Caco-2 (cell line): ENCODE results near the gene ILDR1. TPM values are rescaled to one million over a fixed set of nuclear protein-coding genes. Genes with fewer than 3 reads are reported as not detected.

Source experiments
- Bru-seq: library from RNA; stranded (reverse); fragments of 400-500 nt; gene quantifications from one replicate; lab custom pipeline; 2021; lab: Mats Ljungman, UMichigan
- BruChase-seq, 2 experiments: library from RNA; stranded (reverse); fragments of 400-500 nt; gene quantifications; one replicate each; lab custom pipeline; 2021; lab: Mats Ljungman, UMichigan
- BruUV-seq: library from RNA; stranded (reverse); fragments of 400-500 nt; replicated peaks from 2 replicates; lab custom pipeline; 2021; lab: Mats Ljungman, UMichigan
- CTCF ChIA-PET: fragments of 300-600 bp; sonication (Branson Sonifier 250); formaldehyde crosslinking; loops from one replicate; lab custom pipeline; 2022; ENCODE audit warnings: antibody characterized with exemption; lab: Charles Lee
- POLR2A ChIA-PET: fragments of 300-600 bp; sonication (Branson Sonifier 250); formaldehyde crosslinking; loops from one replicate; lab custom pipeline; 2022; ENCODE audit warnings: antibody characterized with exemption; lab: Charles Lee
- DNase-seq, 2 experiments: peaks; one replicate each; pipeline versions ENCODE4 v3.0.0 to v3.0.0-alpha.2; 2020 to 2022
- H3K27me3 ChIP-seq: replicated peaks from 2 replicates; pipeline ENCODE4 v1.6.0; 2011; ENCODE audit warnings: low read length; ENCODE audit not compliant: control insufficient read depth, insufficient read depth
- H3K36me3 ChIP-seq: 2 replicates; pipeline ENCODE4 v1.5.1; 2011; ENCODE audit warnings: low read length; ENCODE audit not compliant: control insufficient read depth, insufficient read depth
- H3K4me1 ChIP-seq: fragments of 250-450 bp; sonication (Bioruptor Pico); 2 replicates; pipeline ENCODE4 v1.5.1; 2020; ENCODE audit warnings: mild to moderate bottlenecking
- H3K4me3 ChIP-seq: 2 replicates; pipeline ENCODE4 v1.5.1; 2011; ENCODE audit warnings: low read depth, mild to moderate bottlenecking, control low read depth, low read length
- H3K9me3 ChIP-seq: fragments of 250-450 bp; sonication (Bioruptor Pico); 2 replicates; pipeline ENCODE4 v1.5.1; 2020; ENCODE audit warnings: mild to moderate bottlenecking, moderate library complexity
- H3K27ac Mint-ChIP-seq: one replicate; pipeline ENCODE4 v1.8.0; 2022; ENCODE audit warnings: mixed read lengths; ENCODE audit not compliant: unreplicated experiment
- H3K27me3 Mint-ChIP-seq: one replicate; pipeline ENCODE4 v1.8.0; 2022; ENCODE audit warnings: mixed read lengths; ENCODE audit not compliant: insufficient read depth, unreplicated experiment
- H3K36me3 Mint-ChIP-seq: one replicate; pipeline ENCODE4 v1.8.0; 2022; ENCODE audit warnings: mild to moderate bottlenecking, mixed read lengths; ENCODE audit not compliant: insufficient read depth, unreplicated experiment
- H3K4me1 Mint-ChIP-seq: one replicate; pipeline ENCODE4 v1.8.0; 2022; ENCODE audit warnings: low read depth, mixed read lengths; ENCODE audit not compliant: unreplicated experiment
- H3K4me3 Mint-ChIP-seq: one replicate; pipeline ENCODE4 v1.8.0; 2022; ENCODE audit warnings: mild to moderate bottlenecking, moderate library complexity, mixed read lengths; ENCODE audit not compliant: unreplicated experiment
- H3K9me3 Mint-ChIP-seq: one replicate; pipeline ENCODE4 v1.8.0; 2022; ENCODE audit warnings: mixed read lengths; ENCODE audit not compliant: unreplicated experiment
- intact Hi-C: fragments of 100-400 bp; cut with micrococcal nuclease; formaldehyde crosslinking; loops from one replicate; pipeline ENCODE4 v1.10.0; 2022; ENCODE audit not compliant: unreplicated experiment
- long read RNA-seq: library from polyadenylated mRNA; stranded (forward); transcript quantifications from one replicate; pipeline ENCODE4 v2.0.0, GENCODE V29; 2022
- total RNA-seq: library from RNA; stranded (reverse); gene quantifications from 2 replicates; pipeline ENCODE4 v1.2.3, GENCODE V29; 2022
- TF ChIP-seq, protein P1 (sequence below), 2 experiments: fragments of 200-600 bp in 1 of 2; IDR thresholded peaks; 1 replicate in 1 of 2; 2 replicates in 1 of 2; pipeline versions ENCODE4 v1.5.1 to v1.8.0; 2011 to 2022; ENCODE audit warnings: antibody characterized with exemption in 1 of 2, control low read depth in 1 of 2, inconsistent platforms in 1 of 2, low read depth in 1 of 2, low read length in 1 of 2, mild to moderate bottlenecking in 1 of 2, moderate library complexity in 1 of 2; ENCODE audit not compliant: insufficient read depth in 1 of 2, severe bottlenecking in 1 of 2, unreplicated experiment in 1 of 2

Gene ILDR1
- total RNA-seq = 0.21 and 0.25 TPM in 2 replicates
- Bru-seq, nascent RNA = percentile 22 among the genes with signal in this experiment
- BruChase-seq, experiment 1, labeled RNA remaining after a 2-hour chase = percentile 17 among the genes with signal in this experiment
- percentile 15 among the genes with signal in this experiment for BruChase-seq, experiment 2, labeled RNA remaining after a 6-hour chase
- long read RNA-seq = 0 reads

DNA sequence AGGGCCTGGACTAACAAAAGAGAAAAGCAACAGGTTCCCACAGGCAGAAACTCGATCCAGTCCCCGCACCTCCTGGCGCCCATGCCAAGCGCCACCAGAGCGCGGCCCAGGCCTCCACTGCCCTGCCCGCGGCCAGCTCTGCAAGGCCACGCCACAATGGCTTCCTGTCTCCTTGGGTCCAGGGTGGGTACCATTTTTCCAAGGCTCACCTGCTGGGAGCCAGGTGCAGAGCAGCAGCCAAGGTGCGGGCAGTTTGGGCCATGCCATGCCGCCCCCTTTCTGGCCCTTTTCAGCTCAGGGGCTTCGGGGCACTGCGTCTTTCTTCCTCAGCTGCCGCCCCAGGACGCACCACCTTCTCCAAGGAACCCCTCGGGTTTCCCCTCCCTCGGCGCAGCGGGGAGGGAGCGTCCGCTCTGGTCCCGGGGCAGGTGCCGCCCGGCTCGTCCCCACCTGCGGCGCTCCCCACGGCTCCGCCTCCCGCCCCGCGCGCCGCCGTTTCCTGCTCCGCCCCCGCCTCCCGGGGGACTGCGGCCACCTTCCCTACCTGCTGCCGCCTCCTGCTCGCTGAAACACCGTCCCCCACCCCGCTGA lies at the start of gene ILDR1:
Gene ILDR1 (minus strand): TSS at position 437 of the 591 bp plus-strand sequence. CDS start 170 bp downstream, at position 267.
- Mint-ChIP-seq H3K27me3 (peaks cover 5% of the 10 kb centered on the region), H3K9me3 (no peaks in the 10 kb centered on the region), H3K27ac (no peak within 1 kb of the TSS), H3K4me3 (peak within 1 kb of the TSS; percentile 77), H3K36me3 (no peaks in the 10 kb centered on the region), H3K4me1 (no peaks in the 10 kb centered on the region)
- Histone ChIP-seq H3K4me3 (peak within 1 kb of the TSS; percentile 38), H3K4me1 (peaks cover 6% of the 10 kb centered on the region; the same call in 1 of the 2 replicates), H3K36me3 (no peaks in the 10 kb centered on the region), H3K27me3 (peaks cover 1% of the 10 kb centered on the region), H3K9me3 (no peaks in the 10 kb centered on the region)
- TF ChIP-seq, protein P1, sequence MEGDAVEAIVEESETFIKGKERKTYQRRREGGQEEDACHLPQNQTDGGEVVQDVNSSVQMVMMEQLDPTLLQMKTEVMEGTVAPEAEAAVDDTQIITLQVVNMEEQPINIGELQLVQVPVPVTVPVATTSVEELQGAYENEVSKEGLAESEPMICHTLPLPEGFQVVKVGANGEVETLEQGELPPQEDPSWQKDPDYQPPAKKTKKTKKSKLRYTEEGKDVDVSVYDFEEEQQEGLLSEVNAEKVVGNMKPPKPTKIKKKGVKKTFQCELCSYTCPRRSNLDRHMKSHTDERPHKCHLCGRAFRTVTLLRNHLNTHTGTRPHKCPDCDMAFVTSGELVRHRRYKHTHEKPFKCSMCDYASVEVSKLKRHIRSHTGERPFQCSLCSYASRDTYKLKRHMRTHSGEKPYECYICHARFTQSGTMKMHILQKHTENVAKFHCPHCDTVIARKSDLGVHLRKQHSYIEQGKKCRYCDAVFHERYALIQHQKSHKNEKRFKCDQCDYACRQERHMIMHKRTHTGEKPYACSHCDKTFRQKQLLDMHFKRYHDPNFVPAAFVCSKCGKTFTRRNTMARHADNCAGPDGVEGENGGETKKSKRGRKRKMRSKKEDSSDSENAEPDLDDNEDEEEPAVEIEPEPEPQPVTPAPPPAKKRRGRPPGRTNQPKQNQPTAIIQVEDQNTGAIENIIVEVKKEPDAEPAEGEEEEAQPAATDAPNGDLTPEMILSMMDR (IDR thresholded peaks at IDR 0.05; ENCODE audit: insufficient read depth in 1 of 2, low read depth in 1 of 2, low read length in 1 of 2, severe bottlenecking in 1 of 2, unreplicated experiment in 1 of 2) = no peak
- DNase-seq = peak; percentile 55 to 62
- CTCF ChIA-PET = no interaction called here
- POLR2A ChIA-PET = no interaction called here
- BruUV-seq = no TSS peak
- intact Hi-C loops = no loop called here

DNA sequence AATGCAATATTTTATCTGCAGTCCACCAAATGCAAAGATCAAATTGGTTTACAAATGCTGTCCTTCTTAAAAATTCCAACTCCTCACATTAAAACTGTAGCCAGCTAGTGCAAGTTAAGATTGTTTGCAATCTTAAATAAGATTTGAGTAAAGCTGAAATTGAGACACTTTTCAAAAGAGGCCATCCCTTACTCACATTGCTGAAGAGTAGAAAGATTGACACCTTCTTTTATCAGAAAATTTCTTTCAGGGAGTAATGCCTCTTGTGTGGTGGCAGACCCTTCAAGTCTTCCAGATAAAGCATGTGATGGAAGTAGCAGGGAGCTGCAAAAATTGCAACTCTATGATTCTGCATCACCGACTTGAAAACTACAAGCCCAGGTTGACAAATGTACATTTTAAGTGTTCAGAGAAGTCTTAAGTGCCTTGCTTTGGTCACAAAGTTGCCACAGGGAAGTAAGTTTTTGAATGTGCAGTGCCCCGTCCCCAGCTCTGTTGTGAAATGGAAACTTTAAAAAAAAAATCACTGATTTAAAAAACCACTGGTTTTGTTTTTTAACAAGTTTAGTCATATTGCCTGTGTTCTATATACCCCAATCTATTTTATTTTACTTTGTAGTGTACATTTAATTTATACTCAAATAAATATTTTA lies 45.7 kb upstream of the ILDR1 start:
- Mint-ChIP-seq H3K4me3 (no peak overlapping the region), H3K27me3 (peaks cover 11% of the 10 kb centered on the region), H3K4me1 (no peaks in the 10 kb centered on the region), H3K36me3 (peaks cover 6% of the 10 kb centered on the region), H3K9me3 (no peaks in the 10 kb centered on the region), H3K27ac (no peak overlapping the region)
- intact Hi-C loops = no loop called here
- no peak for DNase-seq
- CTCF ChIA-PET = no interaction called here
- H3K9me3 ChIP-seq = no peaks in the 10 kb centered on the region
- no TSS peak for BruUV-seq
- TF ChIP-seq, protein P1 (IDR thresholded peaks at IDR 0.05; ENCODE audit: insufficient read depth in 1 of 2, low read depth in 1 of 2, low read length in 1 of 2, severe bottlenecking in 1 of 2, unreplicated experiment in 1 of 2) = no peak
- H3K4me1 ChIP-seq = no peaks in the 10 kb centered on the region
- POLR2A ChIA-PET = no interaction called here
- no peaks in the 10 kb centered on the region for H3K36me3 ChIP-seq
- H3K27me3 ChIP-seq = no peaks in the 10 kb centered on the region
- no peak overlapping the region for H3K4me3 ChIP-seq

DNA sequence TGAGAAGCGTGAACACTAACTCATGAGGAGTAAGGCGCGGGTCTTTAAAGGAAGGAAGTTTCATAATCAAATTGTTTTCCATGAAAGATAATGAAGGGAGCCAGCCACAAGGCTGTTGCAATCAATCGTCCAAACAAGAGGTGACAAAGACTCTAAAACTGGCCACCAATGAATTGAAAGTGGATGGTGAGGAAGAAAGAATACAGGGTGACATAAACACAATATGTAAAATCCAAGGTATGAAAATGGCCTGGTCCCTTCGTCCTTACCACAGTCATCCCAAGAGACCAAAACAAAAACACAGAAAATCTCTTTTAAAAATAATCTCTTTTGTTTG lies 45.1 kb upstream of the ILDR1 start:
- H3K9me3 ChIP-seq = no peaks in the 10 kb centered on the region
- Mint-ChIP-seq H3K27ac (no peak overlapping the region), H3K27me3 (peaks cover 11% of the 10 kb centered on the region), H3K4me1 (no peaks in the 10 kb centered on the region), H3K4me3 (no peak overlapping the region), H3K9me3 (no peaks in the 10 kb centered on the region), H3K36me3 (peaks cover 6% of the 10 kb centered on the region)
- no peaks in the 10 kb centered on the region for H3K27me3 ChIP-seq
- DNase-seq = no peak
- TF ChIP-seq, protein P1 (IDR thresholded peaks at IDR 0.05; ENCODE audit: insufficient read depth in 1 of 2, low read depth in 1 of 2, low read length in 1 of 2, severe bottlenecking in 1 of 2, unreplicated experiment in 1 of 2) = no peak
- H3K4me1 ChIP-seq = no peaks in the 10 kb centered on the region
- intact Hi-C loops = no loop called here
- POLR2A ChIA-PET = no interaction called here
- CTCF ChIA-PET = no interaction called here
- H3K36me3 ChIP-seq = no peaks in the 10 kb centered on the region
- no TSS peak for BruUV-seq
- H3K4me3 ChIP-seq = no peak overlapping the region
